Large intestine (tissue), 12 donors: ENCODE results near the gene CCNO. TPM values are rescaled to one million over a fixed set of nuclear protein-coding genes. Genes with fewer than 3 reads are reported as not detected.
A peak's percentile ranks its signal among the peaks of the same experiment; 100 is the strongest.

Experiments used
- DNase-seq, 2 donors: peaks; one replicate each; pipeline versions ENCODE4 v3.0.0 to v3.0.0-alpha.2; 2013
- H3K27ac ChIP-seq: one replicate; pipeline ENCODE4 v1.5.1; 2013; ENCODE audit warnings: low read length
- H3K27me3 ChIP-seq: 2 replicates; pipeline ENCODE4 v1.6.1; 2013; ENCODE audit warnings: low read length; ENCODE audit not compliant: control insufficient read depth, insufficient read depth
- H3K36me3 ChIP-seq: 2 replicates; pipeline ENCODE4 v1.6.1; 2013; ENCODE audit warnings: low read length; ENCODE audit not compliant: control insufficient read depth, insufficient read depth
- H3K4me1 ChIP-seq: one replicate; pipeline ENCODE4 v1.6.1; 2013; ENCODE audit warnings: low read length; ENCODE audit not compliant: control insufficient read depth, insufficient read depth
- H3K4me3 ChIP-seq: one replicate; pipeline ENCODE4 v1.5.1; 2013; ENCODE audit warnings: low read length
- H3K9me3 ChIP-seq: one replicate; pipeline ENCODE4 v1.6.1; 2013; ENCODE audit warnings: mild to moderate bottlenecking, low read depth, low read length, moderate library complexity; ENCODE audit not compliant: control insufficient read depth
- WGBS: methylation state at CpG from one replicate; pipeline ENCODE4 v1.1.5; 2013; ENCODE audit warnings: low lambda C conversion rate; ENCODE audit not compliant: insufficient coverage; 5-methylcytosine and 5-hydroxymethylcytosine counted together
- long read RNA-seq, 11 donors: transcript quantifications; one replicate each; lab custom pipeline, GENCODE V29; 2026
- polyA plus RNA-seq: library from polyadenylated mRNA; unstranded; fragments of 120-200 nt; gene quantifications from one replicate; pipeline ENCODE4 v1.2.1, GENCODE V29; 2013

Gene CCNO, protein sequence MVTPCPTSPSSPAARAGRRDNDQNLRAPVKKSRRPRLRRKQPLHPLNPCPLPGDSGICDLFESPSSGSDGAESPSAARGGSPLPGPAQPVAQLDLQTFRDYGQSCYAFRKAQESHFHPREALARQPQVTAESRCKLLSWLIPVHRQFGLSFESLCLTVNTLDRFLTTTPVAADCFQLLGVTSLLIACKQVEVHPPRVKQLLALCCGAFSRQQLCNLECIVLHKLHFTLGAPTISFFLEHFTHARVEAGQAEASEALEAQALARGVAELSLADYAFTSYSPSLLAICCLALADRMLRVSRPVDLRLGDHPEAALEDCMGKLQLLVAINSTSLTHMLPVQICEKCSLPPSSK
- not detected for polyA plus RNA-seq
- long read RNA-seq, donor 1: 0 reads
- long read RNA-seq, donor 2, partial matches to known transcripts: 0 of 1 reads
- long read RNA-seq, donor 2, other reads (novel, unspliced or antisense): 0 of 1 reads
- long read RNA-seq, donor 3: 0 reads
- long read RNA-seq, donor 4: 0 reads
- long read RNA-seq, donor 5: 0 reads
- long read RNA-seq, donor 6: 0 reads
- long read RNA-seq, donor 7: 0 reads
- long read RNA-seq, donor 8: 0 reads
- long read RNA-seq, donor 9: 0 reads
- long read RNA-seq, donor 10: 0 reads
- long read RNA-seq, donor 11: 0 reads

DNA sequence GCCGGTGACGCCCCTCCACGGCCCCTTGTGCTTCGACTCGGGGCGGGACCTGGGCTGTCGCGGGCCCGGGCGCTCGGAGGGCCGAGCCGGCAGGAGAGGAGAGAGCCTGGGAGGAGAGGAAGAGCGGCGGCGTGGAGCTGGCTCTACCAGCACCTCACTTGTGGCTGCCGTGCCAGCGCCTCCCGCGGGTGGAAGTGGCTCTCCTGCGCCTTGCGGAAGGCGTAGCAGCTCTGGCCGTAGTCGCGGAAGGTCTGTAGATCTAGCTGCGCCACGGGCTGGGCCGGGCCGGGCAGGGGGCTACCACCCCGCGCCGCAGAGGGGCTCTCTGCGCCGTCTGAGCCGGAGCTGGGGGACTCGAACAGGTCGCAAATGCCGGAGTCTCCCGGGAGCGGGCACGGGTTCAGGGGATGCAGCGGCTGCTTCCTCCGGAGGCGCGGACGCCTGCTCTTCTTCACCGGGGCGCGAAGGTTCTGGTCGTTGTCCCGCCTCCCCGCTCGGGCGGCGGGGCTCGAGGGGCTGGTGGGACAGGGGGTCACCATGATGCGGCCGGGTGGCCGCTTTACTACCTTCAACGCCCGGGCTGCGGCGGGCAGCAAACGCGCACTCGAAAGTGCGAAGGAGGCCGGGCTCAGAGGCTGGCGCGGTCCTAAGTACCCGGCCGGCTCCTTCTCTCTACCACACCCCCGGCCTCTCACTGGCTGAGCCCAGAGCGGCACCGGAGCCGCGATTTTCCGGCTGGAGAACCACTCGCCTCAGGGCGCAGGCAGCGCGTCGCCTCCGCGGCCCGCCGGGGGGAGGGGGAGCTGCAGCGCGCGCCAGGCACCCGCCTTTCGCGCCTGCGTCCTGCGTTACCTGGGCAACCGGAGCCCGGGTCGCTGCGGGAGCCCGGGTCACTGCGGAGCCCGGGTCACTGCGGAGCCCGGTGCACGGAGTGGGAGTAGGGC, at the start of gene CCNO:
TSS of gene CCNO (minus strand) at position 624 of the 944 bp plus-strand sequence. CDS start at position 539, 85 bp downstream.
- peak within 1 kb of the TSS; percentile 43 for H3K4me3 ChIP-seq
- no peak within 1 kb of the TSS for H3K27ac ChIP-seq
- peaks cover 91% of the 10 kb centered on the region for H3K27me3 ChIP-seq
- H3K9me3 ChIP-seq: peaks cover 18% of the 10 kb centered on the region
- WGBS: no CpG with 5 or more reads among the region's 106 CpGs
- H3K4me1 ChIP-seq: peaks cover 31% of the 10 kb centered on the region
- DNase-seq: peak in 1 of 2 donors; percentile 69
- no peaks in the 10 kb centered on the region for H3K36me3 ChIP-seq

DNA sequence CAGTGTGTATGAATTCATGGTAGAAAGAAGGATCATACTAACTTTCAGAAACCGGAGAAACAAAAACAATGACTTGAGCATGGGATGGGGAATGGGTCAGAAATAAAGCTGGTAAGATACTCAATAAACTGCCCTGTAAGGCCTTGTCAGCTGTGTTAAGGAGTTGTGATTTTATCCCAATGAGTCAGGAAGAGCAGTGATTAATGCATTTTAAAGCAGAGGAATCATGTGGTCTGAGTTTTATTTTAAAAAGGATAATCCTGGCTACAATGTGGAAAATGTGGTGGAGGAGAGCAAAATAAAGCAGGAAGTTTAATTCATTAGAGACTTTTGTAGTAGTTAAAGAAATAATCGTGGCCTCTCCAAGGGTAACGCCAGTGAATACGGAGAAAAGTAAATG, 45.4 kb upstream of the CCNO start:
- H3K36me3 ChIP-seq: peaks cover 70% of the 10 kb centered on the region
- 100% methylated on average over 3 of the region's 4 CpGs for WGBS

DNA sequence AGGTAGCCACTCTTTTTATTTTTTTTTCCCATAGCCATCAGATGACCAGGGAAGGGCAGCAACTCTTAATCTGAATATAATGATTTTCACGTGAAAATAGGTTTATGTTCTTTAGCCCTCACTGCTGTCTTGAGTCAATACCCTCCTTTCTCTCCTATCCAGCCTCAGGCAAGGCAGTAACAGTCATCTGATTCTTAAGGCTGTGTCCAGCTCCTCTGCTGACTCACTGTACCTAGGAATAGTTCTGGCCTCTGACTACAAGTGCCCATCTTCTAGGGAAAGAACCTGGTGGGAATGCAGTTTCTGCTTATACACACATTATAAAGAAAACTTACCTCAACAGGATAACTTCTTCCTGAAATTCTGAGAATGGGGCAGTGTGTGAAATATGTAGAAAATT, 43.4 kb upstream of the CCNO start:
- Histone ChIP-seq H3K36me3 (peaks cover 69% of the 10 kb centered on the region), H3K9me3 (no peaks in the 10 kb centered on the region)
- 100% methylated on average over 1 of the region's 1 CpG for WGBS

More for the DNA sequence above, 45.4 kb upstream of the CCNO start:
- no peak overlapping the region for H3K27ac ChIP-seq
- no peaks in the 10 kb centered on the region for H3K9me3 ChIP-seq
- H3K4me3 ChIP-seq: no peak overlapping the region
- no peak for DNase-seq
- H3K27me3 ChIP-seq: no peaks in the 10 kb centered on the region
- no peaks in the 10 kb centered on the region for H3K4me1 ChIP-seq

DNA sequence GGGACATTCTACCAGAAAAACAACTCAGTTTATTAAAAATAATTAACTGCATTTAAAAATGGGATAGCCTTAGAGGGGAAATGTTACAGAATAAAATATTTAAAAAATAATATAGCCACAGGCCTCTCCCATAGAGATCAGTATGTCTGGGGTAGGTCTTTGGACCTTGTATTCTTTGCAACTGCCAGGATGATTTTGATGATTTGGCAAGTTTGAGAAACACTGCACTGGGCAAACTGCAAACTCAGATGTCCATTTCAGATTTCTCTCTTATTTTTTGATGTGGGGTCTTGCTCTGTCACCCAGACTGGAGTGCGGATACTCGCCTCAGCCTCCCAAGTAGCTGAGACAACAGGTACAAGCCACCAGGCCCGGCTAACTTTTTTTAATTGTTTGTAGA, 24.9 kb upstream of the CCNO start:
- no peak overlapping the region for H3K4me3 ChIP-seq
- H3K27ac ChIP-seq: no peak overlapping the region
- no CpG with 5 or more reads among the region's 3 CpGs for WGBS
- no peaks in the 10 kb centered on the region for H3K4me1 ChIP-seq
- peaks cover 41% of the 10 kb centered on the region for H3K36me3 ChIP-seq
- DNase-seq: peak; percentile 16 to 17
- H3K27me3 ChIP-seq: no peaks in the 10 kb centered on the region
- H3K9me3 ChIP-seq: no peaks in the 10 kb centered on the region

More for the DNA sequence above, 43.4 kb upstream of the CCNO start:
- H3K27me3 ChIP-seq: no peaks in the 10 kb centered on the region
- no peak overlapping the region for H3K27ac ChIP-seq
- no peak overlapping the region for H3K4me3 ChIP-seq
- H3K4me1 ChIP-seq: no peaks in the 10 kb centered on the region
- no peak for DNase-seq

DNA sequence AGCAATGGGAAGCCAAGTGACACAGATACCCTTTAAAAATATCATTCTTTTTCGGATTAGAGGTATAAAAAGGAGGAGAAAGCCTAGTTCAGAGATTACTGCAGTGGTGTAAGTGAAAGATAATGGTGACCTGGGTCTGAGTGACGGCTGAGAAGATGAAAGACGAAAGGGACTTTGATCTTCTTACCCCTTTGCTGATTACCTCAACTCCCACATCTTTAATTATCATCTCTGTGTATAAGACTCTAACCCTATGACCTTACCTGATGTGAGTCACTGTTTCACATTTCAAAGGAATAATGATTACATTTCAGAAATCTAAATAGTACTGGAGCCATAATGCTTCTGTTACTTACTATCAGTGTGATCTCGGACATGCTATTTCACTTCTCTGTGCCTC, 21.4 kb upstream of the CCNO start:
- Histone ChIP-seq H3K27me3 (no peaks in the 10 kb centered on the region), H3K4me1 (no peaks in the 10 kb centered on the region), H3K4me3 (no peak overlapping the region), H3K27ac (no peak overlapping the region), H3K9me3 (no peaks in the 10 kb centered on the region), H3K36me3 (peaks cover 28% of the 10 kb centered on the region)
- 55% methylated on average over 2 of the region's 4 CpGs for WGBS
- DNase-seq: no peak

DNA sequence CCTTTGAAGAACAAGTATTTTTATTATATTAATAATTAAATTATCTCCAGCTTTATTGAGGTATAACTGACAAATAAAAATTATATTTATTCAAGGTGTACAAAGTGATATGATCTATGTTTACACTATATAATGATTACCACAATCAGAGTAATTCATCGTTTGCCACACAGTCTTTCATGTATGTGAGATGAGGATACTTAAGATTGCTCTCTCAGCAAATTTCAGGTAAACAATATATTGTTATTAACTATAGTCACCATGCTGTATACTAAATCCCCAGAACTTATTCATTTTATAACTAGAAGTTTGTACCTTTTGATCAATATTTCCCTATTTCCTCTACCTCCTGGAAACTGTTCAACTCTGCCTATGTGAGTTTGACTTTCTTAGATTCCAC, 16.7 kb upstream of the CCNO start:
- H3K36me3 ChIP-seq: no peaks in the 10 kb centered on the region
- H3K27me3 ChIP-seq: no peaks in the 10 kb centered on the region
- no peak overlapping the region for H3K4me3 ChIP-seq
- no peak for DNase-seq
- H3K9me3 ChIP-seq: no peaks in the 10 kb centered on the region
- no peak overlapping the region for H3K27ac ChIP-seq
- WGBS: 20% methylated on average over 1 of the region's 1 CpG
- no peaks in the 10 kb centered on the region for H3K4me1 ChIP-seq

DNA sequence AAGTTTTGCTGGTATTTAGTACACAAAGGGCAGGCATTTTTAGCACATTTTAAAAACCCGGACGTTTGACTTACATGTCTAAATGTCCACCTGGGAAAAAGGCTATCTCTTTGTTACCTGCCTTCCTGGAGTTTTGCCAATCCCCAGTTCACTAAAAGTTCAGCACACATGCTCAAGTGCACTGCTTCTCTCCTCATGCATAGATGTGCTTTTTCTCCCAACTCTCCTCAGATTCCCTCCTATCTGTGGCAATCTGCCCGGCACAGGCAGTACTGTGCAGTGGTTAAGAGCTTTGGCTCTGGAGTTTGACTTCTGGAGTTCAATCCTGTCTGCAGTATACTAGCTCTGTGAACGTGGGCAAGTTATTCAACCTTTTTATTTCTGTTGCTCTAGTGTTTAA, 8.3 kb upstream of the CCNO start:
- Histone ChIP-seq H3K4me1 (no peaks in the 10 kb centered on the region), H3K27ac (no peak overlapping the region), H3K4me3 (no peak overlapping the region), H3K27me3 (peaks cover 28% of the 10 kb centered on the region), H3K9me3 (no peaks in the 10 kb centered on the region), H3K36me3 (no peaks in the 10 kb centered on the region)
- no CpG with 5 or more reads among the region's 4 CpGs for WGBS
- no peak for DNase-seq

DNA sequence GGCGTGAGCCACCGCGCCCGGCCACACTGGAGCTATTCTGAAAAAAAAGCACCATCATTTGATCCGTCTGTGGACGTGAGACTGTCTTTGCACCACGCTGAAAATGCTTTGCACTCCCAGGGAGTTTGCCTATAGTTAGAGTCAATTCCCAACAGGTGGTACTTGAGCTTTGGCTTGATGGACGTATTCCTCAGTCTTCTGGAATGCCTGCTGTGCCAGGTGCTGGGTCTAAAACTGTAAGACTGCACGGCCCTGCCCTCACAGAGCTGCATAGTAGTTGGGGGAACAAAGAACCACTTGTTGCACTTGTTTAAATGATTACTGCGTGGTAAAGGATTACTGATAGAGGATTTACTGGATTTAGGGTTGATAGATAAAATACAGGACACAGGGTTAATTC, 3.4 kb upstream of the CCNO start:
- Histone ChIP-seq H3K9me3 (peaks cover 12% of the 10 kb centered on the region), H3K4me1 (peaks cover 24% of the 10 kb centered on the region), H3K27me3 (peaks cover 70% of the 10 kb centered on the region), H3K36me3 (no peaks in the 10 kb centered on the region), H3K27ac (no peak overlapping the region), H3K4me3 (no peak overlapping the region)
- no peak for DNase-seq
- 33% methylated on average over 1 of the region's 10 CpGs for WGBS

DNA sequence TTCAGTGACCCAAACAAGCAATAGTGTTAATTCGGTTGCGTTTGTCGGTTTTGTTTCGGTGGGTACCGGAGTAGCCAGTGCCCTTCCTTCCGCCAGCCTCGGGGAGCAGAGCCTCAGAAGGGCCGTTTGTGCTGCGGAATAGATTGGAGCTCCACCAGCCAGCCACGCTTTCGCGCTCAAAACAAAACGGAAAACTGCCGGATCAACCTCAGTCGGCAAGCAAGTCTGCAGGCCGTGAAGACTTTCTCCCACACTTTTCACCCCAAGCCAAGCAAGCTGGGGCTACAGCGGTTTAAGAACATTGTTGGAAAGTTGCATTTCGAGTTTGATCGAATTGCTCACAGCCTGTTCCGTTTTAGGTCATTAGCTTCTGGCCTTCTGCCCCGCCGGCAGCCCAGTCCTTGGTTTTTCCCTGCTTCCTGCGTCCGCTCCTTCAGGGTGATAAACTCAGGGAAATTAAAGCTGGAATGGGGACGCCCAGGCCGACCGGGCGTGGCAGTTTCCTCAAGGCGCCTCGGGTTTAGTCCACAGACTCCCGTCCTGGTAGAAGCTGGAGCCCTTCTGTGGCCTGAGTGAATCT, 803 bp upstream of the CCNO start:
- peaks cover 31% of the 10 kb centered on the region for H3K4me1 ChIP-seq
- no peaks in the 10 kb centered on the region for H3K36me3 ChIP-seq
- no CpG with 5 or more reads among the region's 31 CpGs for WGBS
- peak overlapping the region; percentile 43 for H3K4me3 ChIP-seq
- peaks cover 18% of the 10 kb centered on the region for H3K9me3 ChIP-seq
- peak in 1 of 2 donors; percentile 66 for DNase-seq
- no peak overlapping the region for H3K27ac ChIP-seq
- H3K27me3 ChIP-seq: peaks cover 87% of the 10 kb centered on the region
